Choroid plexus epithelial cell (primary cell): ENCODE data around the gene MARS1.
A peak's percentile ranks its signal among the peaks of the same experiment; 100 is the strongest.

Experiments used
- DNase-seq: peaks from one replicate; pipeline ENCODE4 v3.0.0-alpha.2; 2010; ENCODE audit warnings: low read depth
- H3K4me3 ChIP-seq: 2 replicates; pipeline ENCODE4 v1.5.1; 2011; ENCODE audit warnings: low read depth, mild to moderate bottlenecking, control low read depth, low read length, moderate library complexity
- TF ChIP-seq, protein P1 (sequence below): conservative IDR thresholded peaks from 2 replicates; pipeline ENCODE4 v1.5.1; 2011; ENCODE audit warnings: low read depth, mild to moderate bottlenecking, control low read depth, inconsistent platforms, low read length, moderate library complexity

The MARS1 gene

DNA sequence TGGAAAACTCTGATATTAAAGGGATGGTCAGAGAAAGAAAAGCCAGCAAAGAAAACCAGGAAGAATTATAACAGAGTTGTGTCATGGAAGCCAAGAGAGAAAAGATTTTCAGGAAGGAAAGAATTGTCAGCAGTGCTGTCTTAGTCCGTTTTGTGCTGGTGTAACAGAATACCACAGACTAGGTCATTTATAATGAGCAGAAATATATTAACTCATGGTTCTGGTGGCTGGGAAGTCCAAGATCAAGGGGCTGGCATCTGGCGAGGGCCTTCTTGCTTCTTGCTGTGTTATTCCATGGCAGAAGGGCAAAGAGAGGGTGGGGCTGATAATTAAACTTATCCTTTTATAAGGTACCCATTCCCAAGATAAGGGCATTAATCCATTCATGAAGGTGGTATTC is 39.2 kb upstream of the MARS1 start:
- DNase-seq = no peak
- H3K4me3 ChIP-seq = no peak overlapping the region
- TF ChIP-seq, protein P1, sequence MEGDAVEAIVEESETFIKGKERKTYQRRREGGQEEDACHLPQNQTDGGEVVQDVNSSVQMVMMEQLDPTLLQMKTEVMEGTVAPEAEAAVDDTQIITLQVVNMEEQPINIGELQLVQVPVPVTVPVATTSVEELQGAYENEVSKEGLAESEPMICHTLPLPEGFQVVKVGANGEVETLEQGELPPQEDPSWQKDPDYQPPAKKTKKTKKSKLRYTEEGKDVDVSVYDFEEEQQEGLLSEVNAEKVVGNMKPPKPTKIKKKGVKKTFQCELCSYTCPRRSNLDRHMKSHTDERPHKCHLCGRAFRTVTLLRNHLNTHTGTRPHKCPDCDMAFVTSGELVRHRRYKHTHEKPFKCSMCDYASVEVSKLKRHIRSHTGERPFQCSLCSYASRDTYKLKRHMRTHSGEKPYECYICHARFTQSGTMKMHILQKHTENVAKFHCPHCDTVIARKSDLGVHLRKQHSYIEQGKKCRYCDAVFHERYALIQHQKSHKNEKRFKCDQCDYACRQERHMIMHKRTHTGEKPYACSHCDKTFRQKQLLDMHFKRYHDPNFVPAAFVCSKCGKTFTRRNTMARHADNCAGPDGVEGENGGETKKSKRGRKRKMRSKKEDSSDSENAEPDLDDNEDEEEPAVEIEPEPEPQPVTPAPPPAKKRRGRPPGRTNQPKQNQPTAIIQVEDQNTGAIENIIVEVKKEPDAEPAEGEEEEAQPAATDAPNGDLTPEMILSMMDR = no peak

DNA sequence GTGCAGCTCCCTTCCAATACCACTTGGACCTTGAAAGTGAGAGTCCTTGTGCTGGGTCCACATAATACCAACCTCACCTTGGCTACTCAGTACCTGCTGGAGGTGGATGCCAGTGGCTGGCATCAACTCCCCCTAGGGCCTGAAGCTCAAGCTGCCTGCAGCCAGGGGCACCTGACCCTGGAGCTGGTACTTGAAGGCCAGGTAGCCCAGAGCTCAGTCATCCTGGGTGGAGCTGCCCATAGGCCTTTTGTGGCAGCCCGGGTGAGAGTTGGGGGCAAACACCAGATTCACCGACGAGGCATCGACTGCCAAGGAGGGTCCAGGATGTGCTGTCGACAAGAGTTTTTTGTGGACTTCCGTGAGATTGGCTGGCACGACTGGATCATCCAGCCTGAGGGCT is 38.5 kb upstream of the MARS1 start:
- no peak for DNase-seq
- TF ChIP-seq, protein P1 = no peak
- no peak overlapping the region for H3K4me3 ChIP-seq

- no peak for DNase-seq
- TF ChIP-seq, protein P1 = no peak
- no peak overlapping the region for H3K4me3 ChIP-seq
These were observed 37.8 kb upstream of the MARS1 start for GRCh38 chr12:57450057-57450456.

DNA sequence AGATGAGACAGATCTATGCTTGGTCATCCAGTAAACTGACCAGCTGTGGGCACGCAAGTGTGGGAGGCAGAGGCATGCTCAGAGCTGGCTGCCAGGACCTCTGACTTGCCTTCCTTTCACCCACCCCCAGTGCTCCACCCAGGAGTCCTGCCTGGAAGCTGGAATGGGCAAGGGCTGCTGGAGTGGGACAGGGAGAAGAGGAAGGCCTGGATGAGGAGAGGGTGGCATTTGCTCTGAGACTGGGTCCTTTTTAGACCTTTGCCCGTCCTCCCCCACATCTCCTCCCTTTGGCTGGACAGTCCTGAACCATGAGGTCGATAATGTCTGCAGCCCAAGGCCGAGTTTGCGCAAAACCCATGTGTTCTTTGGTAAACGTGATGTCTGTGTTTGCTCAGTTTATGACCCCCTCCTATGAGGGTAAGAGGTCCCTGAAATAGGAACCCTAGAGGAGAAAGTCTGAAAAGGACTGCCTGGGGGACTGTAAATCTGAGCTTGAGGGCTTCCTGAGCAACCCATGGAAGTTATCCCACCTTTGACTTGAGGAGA is 36.6 kb upstream of the MARS1 start:
- H3K4me3 ChIP-seq = no peak overlapping the region
- TF ChIP-seq, protein P1 = no peak
- no peak for DNase-seq

GRCh38 chr12:57452181-57452936 is 35.5 kb upstream of the MARS1 start:
- no peak overlapping the region for H3K4me3 ChIP-seq
- peak; percentile 93 for DNase-seq
- TF ChIP-seq, protein P1 = no peak

GRCh38 chr12:57452937-57453509 is 34.8 kb upstream of the MARS1 start:
- TF ChIP-seq, protein P1 = peak; percentile 98
- peak; percentile 88 for DNase-seq
- H3K4me3 ChIP-seq = no peak overlapping the region
